ENCODE data around the gene FBXL7.

- no peak for TF ChIP-seq CTCF (IDR thresholded peaks at IDR 0.05; ENCODE audit: low read length)
- TF ChIP-seq EZH2 (IDR thresholded peaks at IDR 0.05; ENCODE audit: borderline replicate concordance, low read length): no peak
Observed at GRCh38 chr5:15551113-15551504, 51.1 kb downstream of the FBXL7 start.
